Measurements from ENCODE around the gene L3MBTL2.
"Not testable (repeated sequence)": the region's sequence is repeated elsewhere in the genome, so short reads cannot be mapped to it uniquely, and the experiment has no call there.

DNA sequence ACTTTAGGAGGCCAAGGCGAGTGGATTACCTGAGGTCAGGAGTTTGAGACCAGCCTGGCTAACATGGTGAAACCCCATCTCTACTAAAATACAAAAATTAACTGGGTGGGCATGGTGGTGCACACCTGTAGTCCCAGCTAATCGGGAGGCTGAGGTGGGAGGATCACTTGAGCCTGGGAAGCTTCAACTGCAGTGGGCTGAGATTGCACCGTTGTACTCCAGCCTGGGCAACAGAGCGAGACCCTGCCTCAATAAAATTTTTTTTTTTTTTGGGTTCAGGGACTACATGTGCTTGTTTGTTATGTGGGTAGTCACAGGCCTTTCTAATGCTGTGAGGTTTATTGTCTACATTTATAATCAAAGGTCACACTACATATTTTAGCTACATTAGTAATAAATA, 54.6 kb downstream of the L3MBTL2 start:
- not testable (repeated sequence) for TF ChIP-seq POLR2AphosphoS5 (IDR thresholded peaks at IDR 0.05); EP300 (IDR thresholded peaks at IDR 0.05; ENCODE audit: low read depth); POLR2A (IDR thresholded peaks at IDR 0.05)
- TF ChIP-seq, protein P1, sequence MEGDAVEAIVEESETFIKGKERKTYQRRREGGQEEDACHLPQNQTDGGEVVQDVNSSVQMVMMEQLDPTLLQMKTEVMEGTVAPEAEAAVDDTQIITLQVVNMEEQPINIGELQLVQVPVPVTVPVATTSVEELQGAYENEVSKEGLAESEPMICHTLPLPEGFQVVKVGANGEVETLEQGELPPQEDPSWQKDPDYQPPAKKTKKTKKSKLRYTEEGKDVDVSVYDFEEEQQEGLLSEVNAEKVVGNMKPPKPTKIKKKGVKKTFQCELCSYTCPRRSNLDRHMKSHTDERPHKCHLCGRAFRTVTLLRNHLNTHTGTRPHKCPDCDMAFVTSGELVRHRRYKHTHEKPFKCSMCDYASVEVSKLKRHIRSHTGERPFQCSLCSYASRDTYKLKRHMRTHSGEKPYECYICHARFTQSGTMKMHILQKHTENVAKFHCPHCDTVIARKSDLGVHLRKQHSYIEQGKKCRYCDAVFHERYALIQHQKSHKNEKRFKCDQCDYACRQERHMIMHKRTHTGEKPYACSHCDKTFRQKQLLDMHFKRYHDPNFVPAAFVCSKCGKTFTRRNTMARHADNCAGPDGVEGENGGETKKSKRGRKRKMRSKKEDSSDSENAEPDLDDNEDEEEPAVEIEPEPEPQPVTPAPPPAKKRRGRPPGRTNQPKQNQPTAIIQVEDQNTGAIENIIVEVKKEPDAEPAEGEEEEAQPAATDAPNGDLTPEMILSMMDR (IDR thresholded peaks at IDR 0.05): not testable (repeated sequence)

Measured in transverse colon (tissue), 4 donors.